Measurements from ENCODE around the gene NANS. TPM values are rescaled to one million over a fixed set of nuclear protein-coding genes. Genes with fewer than 3 reads are reported as not detected.

NANS gene
- total RNA-seq, 1 donor from 2014 or later: 22.9 TPM

- no peaks in the 10 kb centered on the region for H3K9me3 Mint-ChIP-seq (ENCODE audit: unreplicated experiment)
- H3K4me3 Mint-ChIP-seq (ENCODE audit: unreplicated experiment): no peak overlapping the region
- no peak for DNase-seq
- H3K27me3 Mint-ChIP-seq (ENCODE audit: unreplicated experiment): peaks cover 8% of the 10 kb centered on the region
- no peak overlapping the region for H3K27ac Mint-ChIP-seq (ENCODE audit: unreplicated experiment)
- H3K36me3 Mint-ChIP-seq (ENCODE audit: unreplicated experiment): no peaks in the 10 kb centered on the region
- no peak for TF ChIP-seq CTCF (IDR thresholded peaks at IDR 0.05; ENCODE audit: partially characterized antibody, unreplicated experiment)
- no peaks in the 10 kb centered on the region for H3K4me1 Mint-ChIP-seq (ENCODE audit: low read depth, unreplicated experiment)
Measured at GRCh38 chr9:98037357-98037756, 19.2 kb upstream of the NANS start.

GRCh38 chr9:98038958-98039357 lies 17.6 kb upstream of the NANS start:
- peaks cover 6% of the 10 kb centered on the region for H3K27me3 Mint-ChIP-seq (ENCODE audit: unreplicated experiment)
- H3K9me3 Mint-ChIP-seq (ENCODE audit: unreplicated experiment): no peaks in the 10 kb centered on the region
- TF ChIP-seq CTCF (IDR thresholded peaks at IDR 0.05; ENCODE audit: partially characterized antibody, unreplicated experiment): no peak
- H3K4me3 Mint-ChIP-seq (ENCODE audit: unreplicated experiment): no peak overlapping the region
- H3K36me3 Mint-ChIP-seq (ENCODE audit: unreplicated experiment): no peaks in the 10 kb centered on the region
- no peak overlapping the region for H3K27ac Mint-ChIP-seq (ENCODE audit: unreplicated experiment)
- no peak for DNase-seq
- no peaks in the 10 kb centered on the region for H3K4me1 Mint-ChIP-seq (ENCODE audit: low read depth, unreplicated experiment)

GRCh38 chr9:98039607-98040017 lies 16.9 kb upstream of the NANS start:
- no peaks in the 10 kb centered on the region for H3K36me3 Mint-ChIP-seq (ENCODE audit: unreplicated experiment)
- no peak for DNase-seq
- H3K9me3 Mint-ChIP-seq (ENCODE audit: unreplicated experiment): no peaks in the 10 kb centered on the region
- H3K4me3 Mint-ChIP-seq (ENCODE audit: unreplicated experiment): no peak overlapping the region
- no peak for TF ChIP-seq CTCF (IDR thresholded peaks at IDR 0.05; ENCODE audit: partially characterized antibody, unreplicated experiment)
- no peaks in the 10 kb centered on the region for H3K4me1 Mint-ChIP-seq (ENCODE audit: low read depth, unreplicated experiment)
- H3K27ac Mint-ChIP-seq (ENCODE audit: unreplicated experiment): no peak overlapping the region
- H3K27me3 Mint-ChIP-seq (ENCODE audit: unreplicated experiment): peaks cover 4% of the 10 kb centered on the region

GRCh38 chr9:98040212-98040611 lies 16.3 kb upstream of the NANS start:
- no peak for TF ChIP-seq CTCF (IDR thresholded peaks at IDR 0.05; ENCODE audit: partially characterized antibody, unreplicated experiment)
- H3K9me3 Mint-ChIP-seq (ENCODE audit: unreplicated experiment): no peaks in the 10 kb centered on the region
- no peak for DNase-seq
- H3K4me1 Mint-ChIP-seq (ENCODE audit: low read depth, unreplicated experiment): no peaks in the 10 kb centered on the region
- H3K36me3 Mint-ChIP-seq (ENCODE audit: unreplicated experiment): no peaks in the 10 kb centered on the region
- no peak overlapping the region for H3K27ac Mint-ChIP-seq (ENCODE audit: unreplicated experiment)
- peaks cover 4% of the 10 kb centered on the region for H3K27me3 Mint-ChIP-seq (ENCODE audit: unreplicated experiment)
- H3K4me3 Mint-ChIP-seq (ENCODE audit: unreplicated experiment): no peak overlapping the region

GRCh38 chr9:98043915-98044314 lies 12.6 kb upstream of the NANS start:
- Mint-ChIP-seq H3K27ac (ENCODE audit: unreplicated experiment) (no peak overlapping the region), H3K27me3 (ENCODE audit: unreplicated experiment) (peaks cover 4% of the 10 kb centered on the region), H3K36me3 (ENCODE audit: unreplicated experiment) (no peaks in the 10 kb centered on the region), H3K4me3 (ENCODE audit: unreplicated experiment) (no peak overlapping the region), H3K9me3 (ENCODE audit: unreplicated experiment) (no peaks in the 10 kb centered on the region), H3K4me1 (ENCODE audit: low read depth, unreplicated experiment) (no peaks in the 10 kb centered on the region)
- DNase-seq: no peak
- TF ChIP-seq CTCF (IDR thresholded peaks at IDR 0.05; ENCODE audit: partially characterized antibody, unreplicated experiment): no peak
